ENCODE measurements around the gene SGK2.
A peak's percentile ranks its signal among the peaks of the same experiment; 100 is the strongest.

Gene SGK2

GRCh38 chr20:43558412-43559146, at the start of gene SGK2:
SGK2 (plus strand) TSS chr20:43559027; CDS start chr20:43566496, 7,469 bp downstream.
- no peak within 1 kb of the TSS for H3K4me3 ChIP-seq (ENCODE audit: low read depth, low read length)
- H3K27ac ChIP-seq, result no peak within 1 kb of the TSS

GRCh38 chr20:43511879-43512278, 46.9 kb upstream of the SGK2 start:
- peaks cover 3% of the 10 kb centered on the region for H3K4me1 ChIP-seq
- no peak overlapping the region for H2AFZ ChIP-seq
- H3K9me3 ChIP-seq (ENCODE audit: control insufficient read depth, low read length), result no peaks in the 10 kb centered on the region
- no peak overlapping the region for H3K27ac ChIP-seq
- H3K79me2 ChIP-seq, result no peaks in the 10 kb centered on the region
- H3K36me3 ChIP-seq (ENCODE audit: control insufficient read depth, insufficient read depth, low read length), result no peaks in the 10 kb centered on the region
- H3K4me2 ChIP-seq (ENCODE audit: low read length), result no peak overlapping the region
- H3K9ac ChIP-seq, result no peak overlapping the region
- H3K4me3 ChIP-seq (ENCODE audit: low read depth, low read length), result no peak overlapping the region
- no peak for TF ChIP-seq CTCF (IDR thresholded peaks at IDR 0.05)
- H3K27me3 ChIP-seq (ENCODE audit: control insufficient read depth, insufficient read depth, low read length), result no peaks in the 10 kb centered on the region

More at GRCh38 chr20:43558412-43559146, at the start of gene SGK2:
- Histone ChIP-seq H3K27me3 (ENCODE audit: control insufficient read depth, insufficient read depth, low read length) (no peaks in the 10 kb centered on the region), H3K36me3 (ENCODE audit: control insufficient read depth, insufficient read depth, low read length) (no peaks in the 10 kb centered on the region), H3K9ac (no peak within 1 kb of the TSS), H3K79me2 (no peaks in the 10 kb centered on the region), H3K4me1 (peaks cover 3% of the 10 kb centered on the region), H3K4me2 (ENCODE audit: low read length) (no peak within 1 kb of the TSS), H2AFZ (peak within 1 kb of the TSS; percentile 49), H3K9me3 (ENCODE audit: control insufficient read depth, low read length) (no peaks in the 10 kb centered on the region)
- no peak for TF ChIP-seq CTCF (IDR thresholded peaks at IDR 0.05)

GRCh38 chr20:43513372-43513930, 45.4 kb upstream of the SGK2 start:
- no peaks in the 10 kb centered on the region for H3K27me3 ChIP-seq (ENCODE audit: control insufficient read depth, insufficient read depth, low read length)
- no peaks in the 10 kb centered on the region for H3K79me2 ChIP-seq
- H3K4me2 ChIP-seq (ENCODE audit: low read length), result peak overlapping the region; percentile 70
- peak overlapping the region; percentile 76 for H3K27ac ChIP-seq
- H3K9me3 ChIP-seq (ENCODE audit: control insufficient read depth, low read length), result no peaks in the 10 kb centered on the region
- TF ChIP-seq CTCF (IDR thresholded peaks at IDR 0.05), result no peak
- H3K4me3 ChIP-seq (ENCODE audit: low read depth, low read length), result peak overlapping the region; percentile 53
- peaks cover 3% of the 10 kb centered on the region for H3K4me1 ChIP-seq
- H3K36me3 ChIP-seq (ENCODE audit: control insufficient read depth, insufficient read depth, low read length), result no peaks in the 10 kb centered on the region
- H2AFZ ChIP-seq, result peak overlapping the region; percentile 76
- H3K9ac ChIP-seq, result no peak overlapping the region

- Histone ChIP-seq H3K9ac (peak overlapping the region; percentile 50), H3K4me2 (ENCODE audit: low read length) (peak overlapping the region; percentile 71), H3K36me3 (ENCODE audit: control insufficient read depth, insufficient read depth, low read length) (no peaks in the 10 kb centered on the region), H3K4me1 (peaks cover 3% of the 10 kb centered on the region), H3K27ac (peak overlapping the region; percentile 76), H3K27me3 (ENCODE audit: control insufficient read depth, insufficient read depth, low read length) (no peaks in the 10 kb centered on the region), H2AFZ (peak overlapping the region; percentile 76), H3K79me2 (no peaks in the 10 kb centered on the region), H3K9me3 (ENCODE audit: control insufficient read depth, low read length) (no peaks in the 10 kb centered on the region), H3K4me3 (ENCODE audit: low read depth, low read length) (peak overlapping the region; percentile 53)
- peak; percentile 43 for TF ChIP-seq CTCF (IDR thresholded peaks at IDR 0.05)
These were observed 44.7 kb upstream of the SGK2 start for GRCh38 chr20:43513931-43514647.
